ENCODE measurements around the gene UROC1.

The UROC1 gene

DNA sequence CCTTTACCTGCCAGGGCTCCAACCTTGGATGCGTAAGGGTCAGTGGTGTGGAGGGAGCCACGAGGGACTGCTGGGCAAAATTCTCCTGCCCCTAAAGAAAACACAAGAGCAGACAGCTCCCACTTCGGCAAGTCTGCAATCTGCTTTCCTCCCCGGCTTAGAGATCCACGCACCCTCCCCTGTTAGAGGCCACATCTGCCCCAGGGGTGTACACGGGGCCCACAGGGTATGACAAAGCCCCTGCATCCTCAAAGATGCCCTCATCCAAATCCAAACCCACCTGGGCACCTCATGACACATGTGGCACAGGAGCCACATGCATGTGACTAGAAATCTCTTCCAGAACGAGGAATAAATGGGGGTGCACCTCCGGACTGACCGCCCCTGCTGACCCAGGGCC is 67.4 kb downstream of the UROC1 start:
- no peak overlapping the region for H3K27ac ChIP-seq
- no peaks in the 10 kb centered on the region for H3K4me1 ChIP-seq
- H3K79me2 ChIP-seq = no peaks in the 10 kb centered on the region
- H3K4me2 ChIP-seq (ENCODE audit: low read length) = no peak overlapping the region
- H3K36me3 ChIP-seq (ENCODE audit: control insufficient read depth, insufficient read depth, low read length) = no peaks in the 10 kb centered on the region
- no peaks in the 10 kb centered on the region for H3K9me3 ChIP-seq (ENCODE audit: control insufficient read depth, low read length)
- TF ChIP-seq, protein P1, sequence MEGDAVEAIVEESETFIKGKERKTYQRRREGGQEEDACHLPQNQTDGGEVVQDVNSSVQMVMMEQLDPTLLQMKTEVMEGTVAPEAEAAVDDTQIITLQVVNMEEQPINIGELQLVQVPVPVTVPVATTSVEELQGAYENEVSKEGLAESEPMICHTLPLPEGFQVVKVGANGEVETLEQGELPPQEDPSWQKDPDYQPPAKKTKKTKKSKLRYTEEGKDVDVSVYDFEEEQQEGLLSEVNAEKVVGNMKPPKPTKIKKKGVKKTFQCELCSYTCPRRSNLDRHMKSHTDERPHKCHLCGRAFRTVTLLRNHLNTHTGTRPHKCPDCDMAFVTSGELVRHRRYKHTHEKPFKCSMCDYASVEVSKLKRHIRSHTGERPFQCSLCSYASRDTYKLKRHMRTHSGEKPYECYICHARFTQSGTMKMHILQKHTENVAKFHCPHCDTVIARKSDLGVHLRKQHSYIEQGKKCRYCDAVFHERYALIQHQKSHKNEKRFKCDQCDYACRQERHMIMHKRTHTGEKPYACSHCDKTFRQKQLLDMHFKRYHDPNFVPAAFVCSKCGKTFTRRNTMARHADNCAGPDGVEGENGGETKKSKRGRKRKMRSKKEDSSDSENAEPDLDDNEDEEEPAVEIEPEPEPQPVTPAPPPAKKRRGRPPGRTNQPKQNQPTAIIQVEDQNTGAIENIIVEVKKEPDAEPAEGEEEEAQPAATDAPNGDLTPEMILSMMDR (IDR thresholded peaks at IDR 0.05) = no peak
- no peak overlapping the region for H3K4me3 ChIP-seq (ENCODE audit: low read depth, low read length)
- H3K27me3 ChIP-seq (ENCODE audit: control insufficient read depth, insufficient read depth, low read length) = no peaks in the 10 kb centered on the region
- no peak overlapping the region for H3K9ac ChIP-seq
- no peak overlapping the region for H2AFZ ChIP-seq

DNA sequence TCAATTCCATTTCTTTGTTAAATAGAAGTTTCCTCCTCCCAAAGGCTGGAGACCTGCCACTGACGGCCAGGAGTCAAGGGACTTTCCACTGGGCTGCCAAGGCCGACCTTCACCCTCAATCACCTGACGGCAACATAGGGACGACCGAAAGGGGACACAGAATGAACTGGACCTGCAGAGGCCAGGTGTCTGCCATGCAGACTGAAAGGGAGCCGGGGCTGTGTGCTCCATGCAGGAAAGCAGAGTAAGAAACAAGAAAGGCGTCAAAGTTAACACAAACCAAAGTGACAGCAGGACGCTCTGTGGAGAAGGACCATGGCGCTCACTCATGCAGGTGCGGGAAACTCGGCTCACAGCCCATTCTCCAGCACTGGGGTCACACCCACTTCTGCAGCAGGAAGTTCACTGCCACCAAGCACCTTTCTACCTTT is 67.9 kb downstream of the UROC1 start:
- Histone ChIP-seq H3K27me3 (ENCODE audit: control insufficient read depth, insufficient read depth, low read length) (no peaks in the 10 kb centered on the region), H3K9me3 (ENCODE audit: control insufficient read depth, low read length) (no peaks in the 10 kb centered on the region), H3K27ac (no peak overlapping the region), H3K4me2 (ENCODE audit: low read length) (no peak overlapping the region), H3K79me2 (no peaks in the 10 kb centered on the region), H3K4me3 (ENCODE audit: low read depth, low read length) (no peak overlapping the region), H3K9ac (no peak overlapping the region), H3K36me3 (ENCODE audit: control insufficient read depth, insufficient read depth, low read length) (no peaks in the 10 kb centered on the region), H3K4me1 (no peaks in the 10 kb centered on the region), H2AFZ (no peak overlapping the region)
- TF ChIP-seq, protein P1 (IDR thresholded peaks at IDR 0.05) = no peak

DNA sequence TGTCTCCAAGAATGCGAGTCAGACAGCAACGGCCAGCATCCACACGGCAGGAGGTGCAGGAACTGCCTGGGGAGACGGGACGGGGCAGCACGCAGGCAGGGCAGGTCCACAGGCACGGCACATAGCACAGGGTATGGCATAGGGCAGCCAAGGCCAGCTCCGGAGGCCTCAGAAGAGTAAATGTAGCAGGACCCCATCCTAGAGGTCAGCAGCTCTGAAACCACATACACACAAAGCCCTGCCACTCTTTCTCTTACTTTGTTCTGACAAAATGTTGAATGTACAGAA is 68.7 kb downstream of the UROC1 start:
- Histone ChIP-seq H3K9ac (no peak overlapping the region), H3K27me3 (ENCODE audit: control insufficient read depth, insufficient read depth, low read length) (no peaks in the 10 kb centered on the region), H2AFZ (no peak overlapping the region), H3K79me2 (no peaks in the 10 kb centered on the region), H3K36me3 (ENCODE audit: control insufficient read depth, insufficient read depth, low read length) (no peaks in the 10 kb centered on the region), H3K4me1 (no peaks in the 10 kb centered on the region), H3K9me3 (ENCODE audit: control insufficient read depth, low read length) (no peaks in the 10 kb centered on the region), H3K4me3 (ENCODE audit: low read depth, low read length) (no peak overlapping the region), H3K27ac (no peak overlapping the region), H3K4me2 (ENCODE audit: low read length) (no peak overlapping the region)
- TF ChIP-seq, protein P1 (IDR thresholded peaks at IDR 0.05) = no peak

DNA sequence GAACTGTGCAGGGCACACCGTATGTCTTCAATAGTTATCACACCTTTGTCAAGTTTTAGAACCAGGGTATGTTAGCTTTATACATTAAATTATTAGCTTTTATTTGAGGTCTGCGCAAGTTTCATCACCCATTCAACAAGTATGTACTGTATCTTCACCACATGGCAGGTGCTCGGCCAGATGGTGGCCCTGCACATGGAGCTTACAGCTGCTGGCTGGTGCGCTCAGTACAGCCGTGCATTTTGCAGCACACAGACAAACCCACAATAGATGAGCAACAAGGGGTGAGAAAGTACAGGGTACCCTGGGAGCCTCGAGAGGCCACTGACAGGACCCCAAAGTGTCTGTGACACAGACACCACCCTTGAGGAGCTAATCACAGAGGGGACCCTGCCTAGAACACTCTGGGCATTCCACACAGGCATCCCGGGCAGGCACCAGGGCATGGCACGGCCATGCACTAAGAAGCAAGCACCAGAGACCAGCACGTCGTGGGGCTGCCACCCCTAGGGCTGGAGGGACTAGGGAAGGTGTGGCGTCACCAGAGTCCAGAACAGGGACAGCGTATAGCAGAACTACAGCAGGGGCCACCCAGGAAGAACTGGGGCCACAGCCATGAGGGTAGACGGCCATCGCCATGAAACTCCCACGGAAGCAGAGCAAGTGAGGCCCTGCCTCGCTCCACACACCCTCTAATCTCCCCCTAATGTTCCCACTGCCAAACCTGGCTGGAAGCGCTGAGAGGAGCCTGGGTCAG is 69.3 kb downstream of the UROC1 start:
- Histone ChIP-seq H3K9ac (no peak overlapping the region), H3K4me3 (ENCODE audit: low read depth, low read length) (no peak overlapping the region), H3K27ac (no peak overlapping the region), H3K79me2 (no peaks in the 10 kb centered on the region), H3K9me3 (ENCODE audit: control insufficient read depth, low read length) (no peaks in the 10 kb centered on the region), H3K36me3 (ENCODE audit: control insufficient read depth, insufficient read depth, low read length) (no peaks in the 10 kb centered on the region), H3K4me2 (ENCODE audit: low read length) (no peak overlapping the region), H3K27me3 (ENCODE audit: control insufficient read depth, insufficient read depth, low read length) (no peaks in the 10 kb centered on the region), H2AFZ (no peak overlapping the region), H3K4me1 (no peaks in the 10 kb centered on the region)
- TF ChIP-seq, protein P1 (IDR thresholded peaks at IDR 0.05) = no peak

DNA sequence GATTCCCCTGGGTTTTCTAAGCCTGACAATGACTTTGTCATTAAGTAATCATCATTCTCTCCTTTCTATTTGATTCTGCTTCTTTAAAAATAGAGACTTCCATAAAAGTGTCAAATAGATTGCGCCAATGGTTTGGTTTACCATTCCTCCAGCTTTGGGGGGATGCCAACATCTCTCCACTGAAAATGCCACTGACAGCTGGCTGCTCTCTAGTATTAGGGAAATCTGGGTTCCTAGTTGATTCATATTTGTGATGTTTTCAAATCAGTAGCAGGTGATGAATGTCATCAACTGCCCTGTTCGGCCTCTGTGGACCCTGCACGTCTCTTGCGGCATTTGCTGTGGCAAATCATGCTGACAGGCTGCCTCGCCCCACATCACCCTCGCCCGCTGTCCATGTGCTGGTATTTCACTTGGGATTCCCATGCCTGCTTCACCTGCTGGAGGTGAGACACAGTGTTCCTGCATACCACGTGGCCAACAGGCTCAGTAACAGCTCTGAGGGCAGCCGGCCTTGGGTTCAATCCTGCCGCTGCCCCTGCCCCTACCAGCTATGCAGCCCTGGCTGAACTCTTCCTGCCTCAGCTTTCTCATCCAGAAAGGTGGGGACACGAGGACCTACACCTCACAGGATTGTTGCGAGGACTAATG is 70.0 kb downstream of the UROC1 start:
- H2AFZ ChIP-seq = no peak overlapping the region
- no peak overlapping the region for H3K4me3 ChIP-seq (ENCODE audit: low read depth, low read length)
- no peaks in the 10 kb centered on the region for H3K79me2 ChIP-seq
- H3K9me3 ChIP-seq (ENCODE audit: control insufficient read depth, low read length) = no peaks in the 10 kb centered on the region
- H3K9ac ChIP-seq = no peak overlapping the region
- H3K27ac ChIP-seq = no peak overlapping the region
- H3K36me3 ChIP-seq (ENCODE audit: control insufficient read depth, insufficient read depth, low read length) = no peaks in the 10 kb centered on the region
- H3K27me3 ChIP-seq (ENCODE audit: control insufficient read depth, insufficient read depth, low read length) = no peaks in the 10 kb centered on the region
- H3K4me2 ChIP-seq (ENCODE audit: low read length) = no peak overlapping the region
- no peaks in the 10 kb centered on the region for H3K4me1 ChIP-seq
- TF ChIP-seq, protein P1 (IDR thresholded peaks at IDR 0.05) = no peak
